Suppressor macrophage treated with lipopolysaccharide for 4 hours (primary cell): ENCODE measurements around the gene MKNK1.
"Not testable (repeated sequence)": the region's sequence is repeated elsewhere in the genome, so short reads cannot be mapped to it uniquely, and the experiment has no call there.

ENCODE experiments used
- DNase-seq: peaks from one replicate; pipeline ENCODE4 v3.0.0-alpha.2; 2020

MKNK1 gene

DNA sequence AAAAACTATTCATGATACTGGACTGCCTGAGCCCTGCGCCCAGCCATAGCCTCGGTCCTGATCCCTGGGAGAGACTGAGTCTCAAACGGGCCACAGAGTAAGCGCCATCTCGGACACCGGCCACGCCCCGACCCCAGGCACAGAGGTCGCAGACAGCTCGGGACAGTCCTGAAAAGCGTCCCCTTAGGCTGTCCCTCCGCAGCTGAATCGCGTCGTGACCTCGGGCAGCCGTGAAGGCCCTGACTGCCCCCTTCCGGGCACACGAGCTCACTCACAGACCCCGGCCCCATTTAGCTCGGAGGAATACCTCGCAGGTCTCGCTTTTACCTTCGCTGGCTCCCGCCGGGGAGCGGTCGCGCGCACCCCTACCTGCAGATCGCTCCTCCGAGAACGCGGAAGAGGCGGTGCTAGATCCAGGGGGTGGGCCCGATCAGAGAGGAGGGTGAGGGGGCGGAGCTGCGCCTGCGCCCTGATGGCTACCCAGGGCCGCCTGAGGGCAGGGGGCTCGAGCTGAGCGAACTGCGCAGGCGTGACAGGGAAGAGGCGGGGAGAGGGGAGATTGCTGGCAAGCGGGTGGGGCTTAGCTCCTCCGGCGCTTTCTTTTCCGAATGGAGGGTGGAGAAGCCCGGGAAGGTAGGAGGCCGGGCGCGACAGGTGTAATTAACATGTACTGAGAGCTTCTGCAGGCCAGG, at the start of gene MKNK1:
MKNK1 (minus strand) TSS at position 411 of the 692 bp plus-strand sequence. CDS start 20,941 bp downstream, outside the sequence.
- peak; percentile 97 for DNase-seq

GRCh38 chr1:46653405-46653958, 49.4 kb upstream of the MKNK1 start:
- no peak for DNase-seq

DNA sequence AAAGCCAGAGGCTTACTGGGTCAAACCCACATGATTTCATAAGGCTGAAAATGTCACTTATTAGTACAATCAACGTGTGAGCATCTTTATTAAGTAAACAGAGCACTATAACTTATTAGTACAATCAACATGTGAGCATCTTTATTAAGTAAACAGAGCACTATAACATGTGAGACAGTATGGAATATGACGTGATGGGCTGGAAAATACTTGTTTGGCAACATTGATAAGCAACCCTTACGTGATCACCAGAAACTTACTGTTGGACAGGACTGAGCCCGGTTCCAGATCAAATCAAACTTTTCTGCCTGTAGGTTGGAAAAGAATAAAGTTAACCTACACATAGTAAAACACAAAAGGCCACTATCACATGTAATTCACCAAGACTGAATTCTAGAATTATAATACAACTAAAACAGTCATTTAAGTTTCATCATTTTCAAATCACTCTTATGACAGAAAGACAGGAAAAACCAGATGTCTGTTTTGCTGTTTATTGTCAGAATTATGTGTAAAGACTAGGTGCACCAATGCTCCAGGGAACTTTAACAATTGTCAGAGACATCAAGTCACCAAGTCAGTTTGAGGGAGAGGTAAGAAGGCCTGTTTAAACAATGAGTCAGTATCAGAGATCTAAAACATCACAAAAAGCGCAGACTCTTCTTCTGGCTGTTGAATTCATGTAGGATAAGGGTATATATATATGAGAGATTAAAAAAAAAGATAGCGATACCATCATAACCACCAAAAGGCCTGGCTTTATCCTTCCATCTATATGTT, 48.4 kb upstream of the MKNK1 start:
- no peak for DNase-seq

GRCh38 chr1:46651152-46651551, 47.1 kb upstream of the MKNK1 start:
- DNase-seq = not testable (repeated sequence)

DNA sequence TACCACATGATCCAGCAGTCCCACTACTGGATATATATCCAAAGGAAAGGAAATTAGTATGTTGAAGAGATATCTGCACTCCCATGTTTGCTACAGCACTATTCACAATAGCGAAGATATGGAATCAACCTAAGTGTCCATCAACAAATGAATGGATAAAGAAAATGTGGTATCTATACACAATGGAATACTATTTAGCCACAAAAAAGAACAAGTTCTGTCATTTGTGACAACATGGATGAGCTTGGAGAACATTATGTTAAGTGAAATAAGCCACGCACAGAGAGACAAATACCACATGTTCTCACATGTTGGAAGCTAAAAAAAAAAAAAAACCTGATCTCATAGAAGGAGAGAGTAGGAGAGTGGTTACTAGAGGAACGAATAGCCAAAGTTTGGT, 46.4 kb upstream of the MKNK1 start:
- no peak for DNase-seq

DNA sequence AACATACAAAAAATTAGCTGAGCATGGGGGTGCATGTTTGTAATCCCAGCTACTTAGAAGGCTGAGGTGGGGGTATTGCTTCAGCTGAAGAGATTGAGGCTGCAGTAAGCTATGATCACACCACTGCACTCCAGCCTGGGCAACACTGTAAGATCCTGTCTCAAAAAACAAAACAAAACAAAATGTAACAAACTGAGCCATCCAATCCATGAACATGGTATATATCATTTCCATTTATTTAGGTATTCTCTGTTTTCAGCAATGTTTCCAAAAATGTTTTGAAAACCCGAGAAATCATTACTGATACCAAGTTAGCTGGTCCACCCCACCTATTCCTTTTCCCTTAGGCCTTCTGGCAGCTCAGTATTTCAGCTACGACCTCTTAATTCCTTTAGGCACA, 45.7 kb upstream of the MKNK1 start:
- no peak for DNase-seq

GRCh38 chr1:46647611-46648010, 43.5 kb upstream of the MKNK1 start:
- no peak for DNase-seq

GRCh38 chr1:46646844-46647243, 42.8 kb upstream of the MKNK1 start:
- DNase-seq = peak; percentile 9

- no peak for DNase-seq
These were observed 42.3 kb upstream of the MKNK1 start for GRCh38 chr1:46646331-46646730.

- no peak for DNase-seq
These were observed 41.7 kb upstream of the MKNK1 start for GRCh38 chr1:46645815-46646214.

GRCh38 chr1:46643368-46643775, 39.3 kb upstream of the MKNK1 start:
- no peak for DNase-seq

- no peak for DNase-seq
These were observed 38.1 kb upstream of the MKNK1 start for GRCh38 chr1:46642115-46642680.

DNA sequence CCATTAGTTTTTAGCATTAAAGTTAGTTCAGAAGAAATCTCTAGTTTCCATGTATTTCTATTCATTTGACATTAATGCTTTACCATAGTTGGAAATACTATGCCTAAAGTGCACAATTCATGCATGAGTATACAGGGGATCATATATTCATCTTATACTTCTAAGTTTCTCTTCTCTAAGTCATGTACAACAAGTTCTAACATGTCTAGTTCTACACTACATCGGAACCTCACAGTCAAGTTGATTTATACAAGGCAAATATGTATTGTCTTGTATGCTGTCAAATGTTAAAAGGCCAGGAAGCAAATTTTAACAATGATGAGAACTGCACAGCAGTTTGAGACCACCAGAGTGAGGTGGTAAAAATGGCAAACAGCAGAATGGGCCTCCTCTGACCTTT, 35.5 kb upstream of the MKNK1 start:
- DNase-seq = no peak

GRCh38 chr1:46638921-46639320, 34.9 kb upstream of the MKNK1 start:
- no peak for DNase-seq

- no peak for DNase-seq
These were observed 33.5 kb upstream of the MKNK1 start for GRCh38 chr1:46637444-46638083.

GRCh38 chr1:46635205-46635604, 31.1 kb upstream of the MKNK1 start:
- DNase-seq = no peak

DNA sequence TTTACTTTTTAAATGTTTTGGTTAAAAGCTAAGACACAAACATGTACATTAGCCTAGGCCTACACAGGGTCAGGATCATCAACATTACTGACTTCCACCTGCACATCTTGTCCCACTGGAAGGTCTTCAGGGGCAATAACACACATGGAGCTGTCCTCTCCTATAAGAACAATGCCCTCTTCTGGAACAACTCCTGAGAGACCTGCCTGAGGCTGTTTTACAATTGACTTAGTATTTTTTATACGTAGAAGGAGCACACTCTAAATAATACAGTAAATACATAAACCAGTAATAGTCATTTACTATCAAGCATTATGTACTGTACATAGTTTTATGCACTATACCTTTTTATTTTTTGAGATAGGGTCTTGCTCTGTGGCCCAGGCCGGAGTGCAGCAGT, 26.7 kb upstream of the MKNK1 start:
- no peak for DNase-seq

DNA sequence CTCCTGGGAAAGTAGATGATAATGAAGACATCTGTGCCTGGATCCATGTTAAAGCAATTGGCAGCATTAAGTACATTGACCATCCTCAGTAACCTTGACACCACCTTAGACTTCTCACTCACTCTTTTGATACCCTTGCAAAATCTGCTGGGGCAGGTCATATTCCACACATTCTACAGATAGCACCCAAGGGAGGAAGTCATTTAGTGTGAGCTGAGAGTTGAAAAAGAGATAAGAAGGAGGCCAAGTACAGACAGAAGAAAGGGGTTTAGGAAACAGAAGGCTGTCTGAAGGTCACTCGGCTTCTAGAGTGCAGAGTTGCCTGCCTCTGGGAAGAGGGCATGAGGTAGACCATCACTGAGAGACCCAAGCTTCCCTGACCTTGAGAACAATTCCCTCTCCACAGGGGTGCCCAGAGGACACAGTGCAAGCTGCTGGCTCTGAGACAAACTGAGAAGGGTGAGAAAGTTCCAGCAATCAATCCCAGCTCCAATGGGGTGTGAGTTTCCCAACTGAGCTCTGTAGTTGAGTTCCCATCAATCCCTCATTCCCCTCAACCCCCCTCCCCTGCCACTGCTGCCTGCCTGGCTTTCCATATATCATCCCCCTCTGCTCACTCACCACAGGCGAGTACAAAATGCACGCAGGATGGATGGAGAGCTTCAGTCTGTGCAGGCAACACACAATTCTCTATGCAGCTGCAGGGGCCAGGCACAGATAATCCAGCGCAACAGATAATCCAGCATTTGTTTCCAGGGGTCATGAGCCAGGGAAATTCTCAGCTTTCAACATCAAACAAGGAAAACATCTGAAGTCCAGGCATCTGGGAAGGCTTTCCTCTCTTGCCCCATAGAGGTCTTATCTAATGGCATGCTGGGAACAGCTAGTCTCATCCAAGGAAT, 19.9 kb upstream of the MKNK1 start:
- DNase-seq = no peak

GRCh38 chr1:46622344-46622743, 18.3 kb upstream of the MKNK1 start:
- peak; percentile 52 for DNase-seq

- DNase-seq = no peak
These were observed 17.9 kb upstream of the MKNK1 start for GRCh38 chr1:46621930-46622329.

DNA sequence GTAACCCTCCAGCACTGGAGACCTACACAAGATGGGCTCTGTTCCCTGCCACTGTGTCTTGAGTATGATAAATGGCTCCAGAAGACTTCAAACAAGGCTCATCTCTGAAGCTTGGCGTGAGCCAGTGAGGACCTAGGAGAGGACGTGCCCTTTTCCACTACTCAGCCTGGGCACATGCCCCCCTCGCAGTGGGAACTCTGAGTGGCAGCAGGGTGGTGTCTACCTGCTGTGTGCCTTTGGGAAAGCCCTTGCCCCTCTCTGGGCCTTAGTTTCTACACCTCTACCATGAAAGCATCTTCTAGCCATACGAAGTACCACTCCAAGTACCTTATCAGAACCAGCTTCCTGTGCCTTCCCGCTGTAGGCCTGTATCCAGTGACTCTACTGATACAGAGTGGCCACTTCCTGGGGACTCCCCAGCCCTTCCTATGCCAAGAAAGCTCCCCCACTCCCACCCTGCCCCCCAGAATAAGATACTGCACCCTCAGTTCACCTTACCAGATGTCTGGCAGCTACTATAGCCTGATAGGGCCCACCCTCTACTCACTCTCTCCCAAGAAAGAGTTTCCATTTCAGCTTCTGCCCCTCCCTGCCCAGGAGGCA, 15.7 kb upstream of the MKNK1 start:
- no peak for DNase-seq
